HG03439 (cell line): ENCODE measurements around the gene BPTF.
"Not testable (repeated sequence)": the region's sequence is repeated elsewhere in the genome, so short reads cannot be mapped to it uniquely, and the experiment has no call there.

Experiments used
- ATAC-seq: cut with Tn5 transposase; IDR thresholded peaks from one replicate; pipeline ENCODE4 v1.9.1; 2021; ENCODE audit warnings: mild to moderate bottlenecking, moderate library complexity; ENCODE audit not compliant: unreplicated experiment

BPTF gene, protein sequence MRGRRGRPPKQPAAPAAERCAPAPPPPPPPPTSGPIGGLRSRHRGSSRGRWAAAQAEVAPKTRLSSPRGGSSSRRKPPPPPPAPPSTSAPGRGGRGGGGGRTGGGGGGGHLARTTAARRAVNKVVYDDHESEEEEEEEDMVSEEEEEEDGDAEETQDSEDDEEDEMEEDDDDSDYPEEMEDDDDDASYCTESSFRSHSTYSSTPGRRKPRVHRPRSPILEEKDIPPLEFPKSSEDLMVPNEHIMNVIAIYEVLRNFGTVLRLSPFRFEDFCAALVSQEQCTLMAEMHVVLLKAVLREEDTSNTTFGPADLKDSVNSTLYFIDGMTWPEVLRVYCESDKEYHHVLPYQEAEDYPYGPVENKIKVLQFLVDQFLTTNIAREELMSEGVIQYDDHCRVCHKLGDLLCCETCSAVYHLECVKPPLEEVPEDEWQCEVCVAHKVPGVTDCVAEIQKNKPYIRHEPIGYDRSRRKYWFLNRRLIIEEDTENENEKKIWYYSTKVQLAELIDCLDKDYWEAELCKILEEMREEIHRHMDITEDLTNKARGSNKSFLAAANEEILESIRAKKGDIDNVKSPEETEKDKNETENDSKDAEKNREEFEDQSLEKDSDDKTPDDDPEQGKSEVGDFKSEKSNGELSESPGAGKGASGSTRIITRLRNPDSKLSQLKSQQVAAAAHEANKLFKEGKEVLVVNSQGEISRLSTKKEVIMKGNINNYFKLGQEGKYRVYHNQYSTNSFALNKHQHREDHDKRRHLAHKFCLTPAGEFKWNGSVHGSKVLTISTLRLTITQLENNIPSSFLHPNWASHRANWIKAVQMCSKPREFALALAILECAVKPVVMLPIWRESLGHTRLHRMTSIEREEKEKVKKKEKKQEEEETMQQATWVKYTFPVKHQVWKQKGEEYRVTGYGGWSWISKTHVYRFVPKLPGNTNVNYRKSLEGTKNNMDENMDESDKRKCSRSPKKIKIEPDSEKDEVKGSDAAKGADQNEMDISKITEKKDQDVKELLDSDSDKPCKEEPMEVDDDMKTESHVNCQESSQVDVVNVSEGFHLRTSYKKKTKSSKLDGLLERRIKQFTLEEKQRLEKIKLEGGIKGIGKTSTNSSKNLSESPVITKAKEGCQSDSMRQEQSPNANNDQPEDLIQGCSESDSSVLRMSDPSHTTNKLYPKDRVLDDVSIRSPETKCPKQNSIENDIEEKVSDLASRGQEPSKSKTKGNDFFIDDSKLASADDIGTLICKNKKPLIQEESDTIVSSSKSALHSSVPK (N-terminal part only)

DNA sequence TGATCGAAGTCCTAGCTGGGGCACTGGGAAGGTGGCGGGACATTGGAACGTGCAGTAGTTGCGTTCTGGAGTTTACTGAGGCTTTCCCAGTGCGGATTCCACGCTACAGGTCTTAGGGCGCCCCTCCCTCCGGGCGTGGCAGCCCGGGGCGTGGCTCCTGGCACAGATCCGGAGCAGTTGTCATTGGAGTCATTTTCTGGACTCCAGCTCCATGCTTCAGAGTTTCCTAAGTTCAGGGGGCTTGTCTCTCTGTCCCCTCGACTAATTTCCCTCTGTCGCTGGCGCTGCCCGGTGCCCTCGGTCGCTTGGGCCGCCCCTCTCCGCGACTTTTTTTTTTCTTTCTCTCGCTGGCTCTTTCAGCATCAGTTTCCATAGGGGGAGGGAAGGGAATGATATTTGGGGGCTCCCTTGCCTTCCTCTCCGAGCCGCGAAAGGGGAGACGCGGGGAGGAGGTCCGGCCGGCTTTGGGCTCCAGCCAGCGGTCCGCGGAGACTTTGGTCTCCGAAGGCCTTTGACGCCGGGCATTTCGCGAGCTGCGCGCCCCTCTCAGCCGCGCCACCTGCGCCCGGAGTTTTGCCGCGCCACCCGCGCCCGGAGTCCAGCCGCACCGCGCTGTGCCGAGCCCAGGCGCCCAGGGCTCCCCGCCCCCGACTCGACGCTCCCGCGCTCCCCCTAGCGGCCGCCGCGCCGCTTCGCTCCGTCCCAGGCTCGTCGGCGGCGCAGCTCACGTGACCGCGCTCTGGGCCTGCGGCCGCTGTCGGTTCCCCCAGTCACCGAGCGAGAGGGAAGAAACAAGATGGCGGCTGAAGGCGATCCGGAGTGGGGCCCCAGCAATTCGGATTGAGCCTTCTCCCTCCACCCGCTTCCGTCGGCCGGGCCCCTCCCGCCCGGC is at the start of gene BPTF:
Gene BPTF (plus strand): TSS at position 769 of the 892 bp plus-strand sequence. CDS start 222 bp downstream, outside the sequence.
- ATAC-seq: peak; percentile 83

GRCh38 chr17:67779098-67779672 is 46.1 kb upstream of the BPTF start:
- no peak for ATAC-seq

- ATAC-seq: no peak
These were observed 40.8 kb upstream of the BPTF start for GRCh38 chr17:67784364-67785121.

DNA sequence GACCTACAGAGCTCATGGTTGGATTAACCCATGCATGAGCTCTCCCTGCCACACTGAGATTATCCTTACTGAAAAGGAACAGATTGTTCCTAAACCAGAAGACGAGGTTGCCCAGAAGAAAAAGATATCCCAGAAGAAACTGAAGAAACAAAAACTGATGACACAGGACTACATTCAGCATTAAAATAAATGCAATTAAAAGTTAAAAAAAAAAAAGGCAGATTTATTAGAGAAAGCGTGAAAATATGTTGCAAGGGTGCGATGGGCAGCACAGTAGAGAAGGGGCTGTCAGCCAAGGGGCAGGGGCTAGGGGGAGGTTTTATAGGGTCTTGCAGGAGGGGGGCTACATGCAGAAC is 40.2 kb upstream of the BPTF start:
- ATAC-seq: no peak

GRCh38 chr17:67785504-67785903 is 39.8 kb upstream of the BPTF start:
- ATAC-seq: no peak

DNA sequence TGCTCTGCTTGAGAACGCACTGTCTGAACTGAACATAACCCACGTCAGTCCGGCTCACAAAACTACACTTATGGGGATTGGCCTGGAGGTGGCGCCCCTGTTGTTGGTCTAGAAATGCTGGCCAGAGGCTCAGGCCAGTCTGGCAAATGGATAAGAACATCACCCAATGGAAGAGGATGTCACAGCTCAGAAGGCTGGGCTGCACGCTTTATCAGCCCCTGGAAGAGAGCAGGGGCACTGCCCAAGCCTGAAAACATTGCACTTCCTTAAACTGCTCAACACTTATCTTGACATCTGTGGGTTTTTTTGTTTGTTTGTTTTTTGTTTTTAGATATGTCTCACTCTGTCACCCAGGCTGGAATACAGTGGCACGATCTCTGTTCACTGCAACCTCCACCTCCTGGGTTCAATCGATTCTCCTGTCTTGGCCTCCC is 24.8 kb upstream of the BPTF start:
- ATAC-seq: no peak

DNA sequence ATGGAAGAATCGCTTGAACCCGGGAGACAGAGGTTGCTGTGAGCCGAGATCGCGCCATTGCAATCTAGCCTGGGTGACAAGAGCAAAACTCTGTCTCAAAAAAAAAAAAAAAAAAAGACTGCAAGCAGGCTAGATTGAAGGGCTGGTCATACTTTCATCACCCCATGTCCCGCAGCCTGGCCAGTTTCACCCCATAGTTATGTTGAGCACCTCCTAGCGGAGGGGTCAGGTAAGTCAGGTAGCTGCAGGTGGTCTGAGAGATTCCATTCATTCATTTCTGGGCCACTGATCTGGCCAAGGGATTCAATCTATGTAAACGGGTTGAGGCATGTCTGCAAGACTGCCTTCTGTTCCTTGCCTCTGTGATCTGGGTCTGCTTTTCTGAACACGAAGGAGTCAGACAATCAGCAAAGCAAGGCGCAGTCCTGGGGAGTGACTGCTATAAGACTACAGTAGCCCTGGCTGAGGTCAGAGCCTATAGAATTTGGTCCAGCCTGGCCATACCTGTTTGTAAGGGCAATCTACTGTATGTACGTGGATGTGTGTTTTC is 23.6 kb upstream of the BPTF start:
- no peak for ATAC-seq

- no peak for ATAC-seq
These were observed 14.8 kb upstream of the BPTF start for GRCh38 chr17:67810464-67810863.

GRCh38 chr17:67812380-67812779 is 12.9 kb upstream of the BPTF start:
- not testable (repeated sequence) for ATAC-seq

GRCh38 chr17:67813803-67814180 is 11.5 kb upstream of the BPTF start:
- no peak for ATAC-seq

DNA sequence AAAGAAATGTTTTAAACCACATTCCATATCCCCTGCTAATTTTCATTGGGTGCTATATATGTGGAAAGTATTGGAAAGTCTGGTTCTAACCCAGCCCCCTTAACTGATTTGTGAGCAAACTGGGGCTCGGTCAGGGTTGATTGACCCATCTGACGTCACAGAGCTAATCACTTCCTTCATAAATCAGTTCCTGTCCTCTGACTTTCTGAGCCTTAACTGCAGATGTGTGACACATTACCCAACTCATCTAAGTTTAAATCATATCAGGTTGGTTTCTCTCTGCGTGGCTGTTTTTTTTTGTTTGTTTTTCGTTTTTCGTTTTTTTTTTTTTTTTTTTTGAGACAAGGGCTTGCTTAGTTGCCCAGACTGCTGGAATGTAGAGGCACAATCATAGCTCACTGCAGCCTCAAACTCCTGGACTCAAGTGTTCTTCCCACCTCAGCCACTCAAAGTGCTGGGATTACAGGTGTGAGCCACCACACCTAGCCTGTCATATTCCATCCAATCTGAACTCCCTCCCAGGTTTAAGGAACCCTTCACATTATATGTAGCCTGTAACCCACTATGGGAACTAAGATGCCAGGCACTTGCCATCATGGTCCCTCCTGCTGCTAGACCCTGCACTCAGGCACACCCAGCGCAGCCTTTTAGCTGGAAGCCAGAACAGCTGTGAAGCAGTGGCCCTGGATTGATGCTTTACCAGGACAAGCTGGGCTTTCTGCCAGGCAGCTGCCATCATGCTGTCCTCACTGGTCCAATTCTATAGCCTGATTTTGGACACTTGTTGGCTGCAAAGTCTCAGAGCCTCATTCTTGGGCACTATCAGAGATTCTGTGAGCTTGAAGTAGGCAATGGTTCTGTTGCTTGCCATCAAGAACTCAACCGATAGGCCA is 6.9 kb upstream of the BPTF start:
- ATAC-seq: peak; percentile 51

- no peak for ATAC-seq
These were observed 5.6 kb upstream of the BPTF start for GRCh38 chr17:67819722-67820121.

- ATAC-seq: no peak
These were observed 3.4 kb upstream of the BPTF start for GRCh38 chr17:67821871-67822367.

DNA sequence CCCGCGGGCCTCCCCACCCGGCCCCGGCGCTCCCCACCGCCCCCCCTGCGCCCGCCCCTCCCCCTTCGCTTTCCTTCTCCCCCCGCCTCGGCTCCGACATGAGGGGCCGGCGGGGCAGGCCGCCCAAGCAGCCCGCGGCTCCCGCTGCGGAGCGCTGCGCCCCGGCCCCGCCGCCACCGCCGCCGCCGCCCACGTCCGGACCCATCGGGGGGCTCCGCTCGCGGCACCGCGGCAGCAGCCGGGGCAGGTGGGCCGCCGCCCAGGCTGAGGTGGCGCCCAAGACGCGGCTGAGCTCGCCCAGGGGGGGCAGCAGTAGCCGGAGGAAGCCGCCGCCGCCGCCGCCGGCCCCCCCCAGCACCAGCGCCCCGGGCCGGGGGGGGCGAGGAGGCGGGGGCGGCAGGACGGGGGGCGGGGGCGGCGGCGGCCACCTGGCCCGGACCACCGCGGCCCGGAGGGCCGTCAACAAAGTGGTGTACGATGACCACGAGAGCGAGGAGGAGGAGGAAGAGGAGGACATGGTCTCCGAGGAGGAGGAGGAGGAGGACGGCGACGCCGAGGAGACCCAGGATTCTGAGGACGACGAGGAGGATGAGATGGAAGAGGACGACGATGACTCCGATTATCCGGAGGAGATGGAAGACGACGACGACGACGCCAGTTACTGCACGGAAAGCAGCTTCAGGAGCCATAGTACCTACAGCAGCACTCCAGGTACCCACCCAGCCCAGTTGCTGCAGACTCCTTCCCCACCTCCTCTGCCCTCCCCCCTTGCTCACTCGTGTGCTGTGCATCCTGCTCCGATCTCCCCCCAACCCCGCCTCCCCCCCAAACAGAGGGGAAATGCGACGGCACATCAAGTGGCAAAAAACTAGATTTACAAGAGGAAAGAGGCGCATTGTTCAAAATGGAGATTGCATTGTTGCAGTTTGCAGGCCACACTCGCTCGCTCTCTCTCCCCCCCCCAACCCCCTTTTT is 611 bp downstream of the BPTF start:
- ATAC-seq: peak; percentile 32

DNA sequence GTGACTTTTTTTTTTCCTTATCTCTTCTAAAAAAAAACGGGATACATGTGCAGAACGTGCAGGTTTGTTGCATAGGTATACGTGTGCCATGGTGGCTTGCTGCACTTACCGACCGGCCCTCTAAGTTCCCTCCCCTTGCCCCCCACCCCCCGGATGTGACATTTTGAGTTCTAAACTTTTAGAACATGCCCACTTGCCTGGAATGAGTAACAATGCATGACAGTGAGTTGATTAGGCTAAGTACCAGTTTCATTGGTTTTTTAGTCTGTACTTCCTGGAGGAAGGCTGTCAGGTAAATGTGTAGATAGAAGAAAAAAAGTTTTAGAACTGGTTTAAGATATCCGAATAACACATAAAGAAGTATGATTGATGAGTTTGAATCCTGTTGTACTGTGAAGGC is 4.0 kb downstream of the BPTF start:
- no peak for ATAC-seq

- ATAC-seq: no peak
These were observed 5.1 kb downstream of the BPTF start for GRCh38 chr17:67830440-67830839.
